A549 (cell line): Measurements from ENCODE around the gene KRTAP4-11. TPM values are rescaled to one million over a fixed set of nuclear protein-coding genes. Genes with fewer than 3 reads are reported as not detected.
"Not testable (repeated sequence)": the region's sequence is repeated elsewhere in the genome, so short reads cannot be mapped to it uniquely, and the experiment has no call there.

Experiments
- ATAC-seq, 2 experiments: fragments of 200-7000 bp in 1 of 2; fragments of >200 bp in 1 of 2; cut with Nextera tagmentation in 1 of 2; cut with Tn5 transposase in 1 of 2; 3 replicates each; pipeline versions ENCODE4 v1.8.0 to v1.9.1; 2018 to 2020; ENCODE audit warnings: mild to moderate bottlenecking in 1 of 2, moderate library complexity in 1 of 2
- CTCF ChIA-PET: fragments of 300-600 bp; sonication (Branson Sonifier 250); formaldehyde crosslinking; extraction: SDS; loops from one replicate; lab custom pipeline; 2021; ENCODE audit warnings: antibody characterized with exemption, inconsistent platforms; lab: Yijun Ruan, JAX
- POLR2A ChIA-PET: fragments of 350-600 bp; formaldehyde crosslinking; extraction: SDS; loops from one replicate; lab custom pipeline; 2021; ENCODE audit warnings: antibody characterized with exemption, inconsistent platforms; lab: Yijun Ruan, JAX
- DNase-seq, 2 experiments: peaks; one replicate each; pipeline versions ENCODE4 v3.0.0 to v3.0.0-alpha.2; 2011 to 2016; ENCODE audit warnings: low read depth in 1 of 2, low spot score in 1 of 2
- FAIRE-seq: peaks from 2 replicates; lab custom pipeline; 2011; peaks lifted over from hg19 to GRCh38; lab: Jason Lieb, UNC
- H3K27ac ChIP-seq, 2 experiments: fragments of >200 bp; sonication (Bioruptor Twin); formaldehyde crosslinking; 3 replicates each; pipeline ENCODE4 v1.5.1; 2016 to 2017
- H3K4me1 ChIP-seq: fragments of >200 bp; sonication (Bioruptor Twin); formaldehyde crosslinking; 3 replicates; pipeline ENCODE4 v1.6.1; 2016
- H3K4me2 ChIP-seq: fragments of >200 bp; sonication (Bioruptor Twin); formaldehyde crosslinking; 3 replicates; pipeline ENCODE4 v1.6.1; 2016
- H3K4me3 ChIP-seq: fragments of >200 bp; sonication (Bioruptor Twin); formaldehyde crosslinking; 3 replicates; pipeline ENCODE4 v1.5.1; 2016
- H3K9me3 ChIP-seq: fragments of >200 bp; sonication (Bioruptor Twin); formaldehyde crosslinking; 3 replicates; pipeline ENCODE4 v1.6.1; 2016
- CBX2 ChIP-seq: fragments of 200-600 bp; sonication (generic); IDR thresholded peaks from 2 replicates; pipeline ENCODE4 v1.6.1; 2016; ENCODE audit warnings: low read depth, mild to moderate bottlenecking, borderline replicate concordance
- EHF ChIP-seq: fragments of 250-450 bp; sonication (Bioruptor Pico); IDR thresholded peaks from 2 replicates; pipeline ENCODE4 v1.5.0; 2020; ENCODE audit warnings: mild to moderate bottlenecking
- HDAC2 ChIP-seq: fragments of 200-600 bp; sonication (generic); IDR thresholded peaks from 2 replicates; pipeline ENCODE4 v1.6.1; 2016
- HOXA7 ChIP-seq: fragments of 250-450 bp; sonication (Bioruptor Pico); IDR thresholded peaks from 2 replicates; pipeline ENCODE4 v1.5.0; 2020; ENCODE audit warnings: mild to moderate bottlenecking, moderate library complexity
- MAFK ChIP-seq: fragments of 450-650 bp; IDR thresholded peaks from 2 replicates; pipeline ENCODE4 v1.6.1; 2014; ENCODE audit not compliant: partially characterized antibody
- PHF8 ChIP-seq: fragments of 200-600 bp; sonication (generic); IDR thresholded peaks from 2 replicates; pipeline ENCODE4 v1.6.1; 2016; ENCODE audit warnings: low read depth, mild to moderate bottlenecking, antibody characterized with exemption, moderate library complexity, borderline replicate concordance
- RNF2 ChIP-seq: fragments of 200-600 bp; sonication (generic); IDR thresholded peaks from 2 replicates; pipeline ENCODE4 v1.6.1; 2016; ENCODE audit warnings: low read depth, mild to moderate bottlenecking, antibody characterized with exemption, moderate library complexity, borderline replicate concordance
- SREBF2 ChIP-seq: fragments of 450-650 bp; IDR thresholded peaks from 2 replicates; pipeline ENCODE4 v1.6.1; 2014; ENCODE audit warnings: mild to moderate bottlenecking, moderate library complexity
- ZFP36 ChIP-seq: fragments of 450-650 bp; IDR thresholded peaks from 2 replicates; pipeline ENCODE4 v1.6.1; 2014; ENCODE audit warnings: borderline replicate concordance; ENCODE audit not compliant: partially characterized antibody
- ZSCAN20 ChIP-seq: fragments of 250-450 bp; sonication (Bioruptor Pico); IDR thresholded peaks from 2 replicates; pipeline ENCODE4 v1.8.0; 2022; ENCODE audit warnings: mild to moderate bottlenecking, moderate library complexity
- WGBS: methylation state at CpG from one replicate; pipeline ENCODE4 v1.1.6; 2017; ENCODE audit errors: missing lambda C conversion rate; 5-methylcytosine and 5-hydroxymethylcytosine counted together
- polyA plus RNA-seq, 4 experiments: library from polyadenylated mRNA; depleted of rRNA in 3 of 4; stranded (reverse); fragments of >200 nt; fragmentation: RNase III in 1 of 4; extraction: RNeasy Plus Mini Kit Qiagen cat#74134 plus additional on column Dnase treatment in 1 of 4; gene quantifications; 2 replicates in 3 of 4; 3 replicates in 1 of 4; pipeline ENCODE4 v1.2.3, GENCODE V29; 2011 to 2017
- TF ChIP-seq, protein P1 (sequence below): fragments of >200 bp; sonication (Bioruptor Twin); formaldehyde crosslinking; IDR thresholded peaks from 3 replicates; pipeline ENCODE4 v1.6.1; 2016

The KRTAP4-11 gene
- polyA plus RNA-seq, 2 of the 4 experiments (the other 2 are of a cell fraction) = not detected

DNA sequence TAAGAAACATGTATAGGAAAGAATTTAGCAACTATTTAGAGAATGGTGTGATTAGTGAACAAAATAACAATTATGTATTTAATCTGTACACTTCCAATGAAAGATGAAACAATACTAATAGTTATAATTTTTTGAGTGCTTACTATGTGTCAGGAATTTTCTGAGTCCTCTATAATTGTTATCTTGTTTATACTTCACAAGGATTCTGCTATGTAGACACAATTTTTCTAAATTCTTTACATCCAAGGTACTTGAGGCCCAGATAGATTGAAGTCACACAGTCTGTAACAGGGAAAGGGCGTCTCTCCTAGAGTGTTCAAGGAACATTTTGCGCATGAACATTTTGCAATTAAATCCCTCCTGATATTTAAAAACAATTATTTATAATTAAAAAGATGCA is 6.9 kb upstream of the KRTAP4-11 start:
- ChIA-PET POLR2A (no interaction called here), CTCF (no interaction called here)
- FAIRE-seq = no peak
- no peak for DNase-seq
- no peaks in the 10 kb centered on the region for H3K9me3 ChIP-seq
- TF ChIP-seq ZSCAN20 = no peak
- peak; percentile 55 for TF ChIP-seq MAFK
- WGBS = 91% methylated on average over 2 of the region's 2 CpGs
- no peak for ATAC-seq
- H3K4me2 ChIP-seq = no peak overlapping the region
- H3K4me1 ChIP-seq = no peaks in the 10 kb centered on the region
- H3K27ac ChIP-seq = no peak overlapping the region
- H3K4me3 ChIP-seq = no peak overlapping the region

DNA sequence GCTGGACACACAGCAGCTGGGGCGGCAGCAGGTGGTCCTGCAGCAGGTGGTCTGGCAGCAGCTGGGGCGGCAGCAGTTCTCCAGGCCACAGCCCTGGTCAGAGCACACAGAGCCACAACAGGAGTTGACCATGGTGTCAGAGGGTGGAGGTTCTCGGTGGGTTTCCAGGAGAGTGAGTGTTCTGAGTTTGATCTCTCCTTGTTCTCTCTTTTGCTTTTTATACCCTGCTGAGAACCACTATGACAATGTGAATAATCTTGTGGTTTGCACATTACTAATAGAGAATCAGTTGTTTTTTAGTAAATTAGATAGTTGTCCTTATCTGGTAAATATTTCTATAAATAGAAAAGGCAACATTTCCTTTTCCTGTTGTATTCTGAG is 5.8 kb upstream of the KRTAP4-11 start, which contains the start of gene KRTAP4-12:
Gene KRTAP4-12 (minus strand): TSS at position 192 of the 381 bp plus-strand sequence. CDS start 60 bp downstream, at position 132.
- FAIRE-seq, H3K4me1 ChIP-seq, H3K27ac ChIP-seq, POLR2A ChIA-PET, H3K4me2 ChIP-seq, DNase-seq, H3K4me3 ChIP-seq, H3K9me3 ChIP-seq, ATAC-seq: not testable (repeated sequence)
- CTCF ChIA-PET = interaction anchor here (0.7 kb wide), 1 partner anchor 425 kb away, joined by 4 read pairs; no protein-coding TSS in a partner anchor
- 77% methylated on average over 3 of the region's 3 CpGs for WGBS

DNA sequence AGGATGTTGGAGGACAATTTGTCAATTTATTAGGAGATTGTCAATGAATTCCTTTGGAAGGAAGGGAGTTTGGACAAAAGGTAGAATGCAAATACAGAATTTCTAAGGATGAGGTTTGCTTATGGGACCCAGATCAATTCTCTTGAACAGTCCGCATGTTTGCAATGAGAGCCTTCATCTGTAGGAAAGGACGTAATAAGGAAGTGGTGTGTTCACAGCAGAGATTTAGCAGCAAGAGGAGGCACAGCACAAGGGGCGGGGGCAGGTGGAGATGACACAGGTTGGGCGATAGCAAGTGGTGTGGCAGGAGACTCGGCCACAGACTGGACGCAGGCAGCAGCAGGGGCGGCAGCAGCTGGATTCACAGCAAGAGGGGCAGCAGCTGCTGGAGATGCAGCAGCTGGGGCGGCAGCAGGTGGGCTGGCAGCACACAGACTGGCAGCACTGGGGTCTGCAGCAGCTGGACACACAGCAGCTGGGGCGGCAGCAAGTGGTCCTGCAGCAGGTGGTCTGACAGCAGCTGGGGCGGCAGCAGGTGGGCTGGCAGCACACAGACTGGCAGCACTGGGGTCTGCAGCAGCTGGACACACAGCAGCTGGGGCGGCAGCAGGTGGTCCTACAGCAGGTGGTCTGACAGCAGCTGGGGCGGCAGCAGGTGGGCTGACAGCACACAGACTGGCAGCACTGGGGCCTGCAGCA is 5.3 kb upstream of the KRTAP4-11 start:
- ATAC-seq, H3K27ac ChIP-seq, H3K4me3 ChIP-seq, H3K4me1 ChIP-seq, DNase-seq, H3K9me3 ChIP-seq, H3K4me2 ChIP-seq, POLR2A ChIA-PET, FAIRE-seq: not testable (repeated sequence)
- WGBS = 86% methylated on average over 11 of the region's 12 CpGs
- CTCF ChIA-PET = interaction anchor here (0.7 to 0.9 kb wide), 2 partner anchors 10 to 426 kb away, joined by 3 to 4 read pairs; no protein-coding TSS in a partner anchor

DNA sequence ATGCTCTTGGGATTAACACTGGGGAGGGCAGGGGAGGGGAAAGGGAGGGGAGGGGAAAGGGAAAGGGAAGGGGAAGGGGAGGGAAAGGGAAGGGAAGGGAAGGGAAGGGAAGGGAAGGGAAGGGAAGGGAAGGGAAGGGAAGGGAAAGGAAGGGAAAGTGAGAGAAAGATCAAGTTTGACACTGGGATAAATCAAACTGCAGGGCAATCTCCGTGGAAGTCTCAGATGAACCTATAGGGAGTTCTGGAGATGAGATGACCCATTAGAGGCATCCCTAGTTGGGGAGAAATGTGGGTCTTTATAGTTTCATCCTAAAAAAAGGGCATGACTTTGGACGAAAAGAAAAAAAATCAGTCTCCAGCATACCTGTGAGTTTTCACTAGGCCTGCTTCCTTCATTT is 3.6 kb upstream of the KRTAP4-11 start:
- DNase-seq = no peak
- Histone ChIP-seq H3K4me3 (no peak overlapping the region), H3K4me2 (no peak overlapping the region), H3K9me3 (no peaks in the 10 kb centered on the region), H3K4me1 (no peaks in the 10 kb centered on the region), H3K27ac (no peak overlapping the region)
- CTCF ChIA-PET = no interaction called here
- TF ChIP-seq ZFP36 = no peak
- TF ChIP-seq RNF2 = no peak
- TF ChIP-seq HOXA7 (CRISPR knock-in tag) = no peak
- TF ChIP-seq CBX2 = no peak
- TF ChIP-seq, protein P1, sequence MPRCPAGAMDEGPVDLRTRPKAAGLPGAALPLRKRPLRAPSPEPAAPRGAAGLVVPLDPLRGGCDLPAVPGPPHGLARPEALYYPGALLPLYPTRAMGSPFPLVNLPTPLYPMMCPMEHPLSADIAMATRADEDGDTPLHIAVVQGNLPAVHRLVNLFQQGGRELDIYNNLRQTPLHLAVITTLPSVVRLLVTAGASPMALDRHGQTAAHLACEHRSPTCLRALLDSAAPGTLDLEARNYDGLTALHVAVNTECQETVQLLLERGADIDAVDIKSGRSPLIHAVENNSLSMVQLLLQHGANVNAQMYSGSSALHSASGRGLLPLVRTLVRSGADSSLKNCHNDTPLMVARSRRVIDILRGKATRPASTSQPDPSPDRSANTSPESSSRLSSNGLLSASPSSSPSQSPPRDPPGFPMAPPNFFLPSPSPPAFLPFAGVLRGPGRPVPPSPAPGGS = no peak
- no peak for TF ChIP-seq HDAC2
- TF ChIP-seq SREBF2 = no peak
- no peak for TF ChIP-seq PHF8
- no peak for TF ChIP-seq EHF (CRISPR knock-in tag)
- FAIRE-seq = no peak
- WGBS = 63% methylated on average over 2 of the region's 2 CpGs
- no peak for ATAC-seq
- POLR2A ChIA-PET = no interaction called here

DNA sequence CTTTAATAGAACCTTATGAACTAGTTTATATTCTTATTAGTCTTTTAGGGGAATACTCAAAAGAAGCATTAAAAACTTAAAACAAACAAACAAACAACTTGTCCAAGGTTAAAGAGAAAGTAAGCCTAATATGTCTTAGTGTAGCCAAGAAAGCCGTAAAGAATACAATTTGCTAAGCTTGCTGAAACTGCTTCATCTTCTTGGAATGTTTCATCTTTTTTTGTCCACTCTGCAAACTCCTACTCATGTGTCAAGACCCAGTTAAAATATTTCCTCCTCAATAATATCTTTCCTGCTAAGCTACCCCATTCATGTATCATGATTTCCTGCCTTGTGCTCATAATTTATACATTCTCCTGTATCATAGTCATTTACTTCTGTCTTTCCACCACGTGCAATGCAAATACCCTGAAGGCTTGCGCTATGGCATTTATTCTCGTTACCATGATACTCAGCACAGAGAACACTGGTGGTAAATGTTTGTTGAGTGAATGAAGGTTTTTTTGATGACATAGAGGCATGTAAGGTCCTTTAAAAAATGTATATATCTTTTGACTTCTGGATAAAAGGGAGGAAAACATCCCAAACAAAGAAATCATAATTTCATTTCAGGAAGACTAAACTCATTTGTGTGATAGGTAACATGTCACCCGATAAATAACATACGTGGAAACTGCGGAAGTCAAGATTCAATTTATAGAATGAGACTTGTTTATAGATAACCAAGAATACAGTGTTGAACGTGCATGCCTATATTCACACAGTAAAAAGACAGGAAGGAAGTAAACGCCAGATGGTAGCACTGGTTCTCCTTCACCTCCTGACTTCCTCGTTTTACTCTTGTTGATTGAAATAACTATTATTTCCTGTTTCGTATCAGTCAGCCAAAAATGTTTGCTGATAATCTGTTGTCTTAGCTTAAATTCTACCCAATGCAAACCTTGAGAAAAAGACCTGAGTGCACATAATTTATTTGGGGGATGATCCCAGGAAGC is 1.8 kb upstream of the KRTAP4-11 start:
- ATAC-seq, H3K4me1 ChIP-seq, H3K4me2 ChIP-seq, CTCF ChIA-PET, POLR2A ChIA-PET, DNase-seq, H3K9me3 ChIP-seq, H3K4me3 ChIP-seq, H3K27ac ChIP-seq: not testable (repeated sequence)
- FAIRE-seq = peak; percentile 98
- WGBS = 75% methylated on average over 11 of the region's 11 CpGs
